Psoas muscle (tissue), 8 donors: ENCODE results near the gene ZMAT3. TPM values are rescaled to one million over a fixed set of nuclear protein-coding genes. Genes with fewer than 3 reads are reported as not detected.

ENCODE experiments used
- ATAC-seq, 4 donors: fragments of 200-7000 bp; cut with Tn5 transposase; one replicate each; pipeline ENCODE4 v1.9.1; 2020; ENCODE audit warnings: moderate library complexity in 3 of 4, mild to moderate bottlenecking in 2 of 4
- DNase-seq, 2 donors: peaks; one replicate each; pipeline ENCODE4 v3.0.0-alpha.2; 2020
- H3K27ac ChIP-seq: fragments of 200-600 bp; one replicate; pipeline ENCODE4 v1.8.0; 2022
- H3K27me3 ChIP-seq, 3 donors: fragments of 200-600 bp in 1 of 3; one replicate each; pipeline versions ENCODE4 v1.6.1 to v1.8.0; 2013 to 2022; ENCODE audit warnings: low read length in 2 of 3, mild to moderate bottlenecking in 2 of 3, moderate library complexity in 1 of 3; ENCODE audit not compliant: insufficient read depth in 3 of 3
- H3K36me3 ChIP-seq, 2 donors: fragments of 200-600 bp in 1 of 2; one replicate each; pipeline versions ENCODE4 v1.6.1 to v1.8.0; 2013 to 2022; ENCODE audit warnings: low read depth in 1 of 2, mild to moderate bottlenecking in 1 of 2, moderate library complexity in 1 of 2; ENCODE audit not compliant: insufficient read depth in 1 of 2
- H3K4me1 ChIP-seq: fragments of 200-600 bp; one replicate; pipeline ENCODE4 v1.8.0; 2022
- H3K4me3 ChIP-seq: fragments of 200-600 bp; one replicate; pipeline ENCODE4 v1.8.0; 2022; ENCODE audit warnings: mild to moderate bottlenecking
- H3K9me3 ChIP-seq: fragments of 200-600 bp; one replicate; pipeline ENCODE4 v1.8.0; 2022
- WGBS, 3 donors: extraction: QIAGEN DNeasy Blood & Tissue Kit; methylation state at CpG; one replicate each; pipeline versions ENCODE4 v1.1.6 to v1.1.7; 2013; 5-methylcytosine and 5-hydroxymethylcytosine counted together
- intact Hi-C, 2 donors: fragments of 100-400 bp; cut with DNase I; formaldehyde crosslinking; loops; one replicate each; pipeline versions ENCODE4 v1.11.0 to v1.14.2; 2022
- polyA plus RNA-seq, 3 donors: library from polyadenylated mRNA; stranded (reverse); fragments of 200-250 nt; gene quantifications; one replicate each; pipeline ENCODE4 v1.2.3, GENCODE V29; 2013
- total RNA-seq, 4 donors: library from RNA; stranded (reverse); fragmentation: NEBNext Ultra II Directional in 2 of 4; extraction: Animal tissue kit (Norgen Biotek cat#: 25700) in 2 of 4; gene quantifications; one replicate each; pipeline versions ENCODE4 v1.2.1 to v1.2.4, GENCODE V29; 2021 to 2023
- TF ChIP-seq, protein P1 (sequence below): fragments of 200-600 bp; IDR thresholded peaks from one replicate; pipeline ENCODE4 v1.8.0; 2022; ENCODE audit warnings: antibody characterized with exemption
- donor health status: healthy with polysubstance abuse.
- donor health status: DM: no; HTN: no; CAD: no; lungs with moderate emphysema.
- donor health status: Bipolar disorder and iron deficiency.
- donor health status: healthy.
- donor health status: DM: yes; HTN: yes; CAD: no.
- donor health status: DM: no; HTN: no; CAD: no.
- donor health status: DM: no; HTN: no; CAD: no.
- donor health status: DM: yes; HTN: yes; CAD: no.

The ZMAT3 gene
- total and polyA plus RNA-seq, 7 donors: 2.0 to 12.7 (median 6.7) TPM

DNA sequence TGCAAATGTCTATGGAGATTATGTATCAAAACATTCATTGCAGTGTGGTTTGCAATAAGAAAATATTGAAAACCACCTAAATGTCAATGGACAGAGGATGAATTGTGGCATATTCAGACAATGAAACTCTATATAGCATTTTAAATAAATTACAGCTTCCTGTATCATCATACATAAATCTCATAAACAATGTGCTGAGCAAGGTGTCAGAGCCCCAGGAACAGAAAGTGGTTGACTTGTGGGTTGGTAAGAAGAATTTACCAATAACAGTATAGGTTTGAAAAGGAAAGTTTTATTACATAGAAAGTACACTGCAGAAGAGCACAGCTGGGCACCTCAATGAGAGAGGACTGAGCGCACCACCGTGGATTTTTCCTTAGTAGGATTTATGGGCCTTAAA, 75.2 kb downstream of the ZMAT3 start:
- Histone ChIP-seq H3K27me3 (no peaks in the 10 kb centered on the region), H3K36me3 (no peaks in the 10 kb centered on the region), H3K4me1 (no peaks in the 10 kb centered on the region), H3K9me3 (no peaks in the 10 kb centered on the region), H3K27ac (no peak overlapping the region), H3K4me3 (no peak overlapping the region)
- ATAC-seq: no peak
- DNase-seq: no peak
- TF ChIP-seq, protein P1, sequence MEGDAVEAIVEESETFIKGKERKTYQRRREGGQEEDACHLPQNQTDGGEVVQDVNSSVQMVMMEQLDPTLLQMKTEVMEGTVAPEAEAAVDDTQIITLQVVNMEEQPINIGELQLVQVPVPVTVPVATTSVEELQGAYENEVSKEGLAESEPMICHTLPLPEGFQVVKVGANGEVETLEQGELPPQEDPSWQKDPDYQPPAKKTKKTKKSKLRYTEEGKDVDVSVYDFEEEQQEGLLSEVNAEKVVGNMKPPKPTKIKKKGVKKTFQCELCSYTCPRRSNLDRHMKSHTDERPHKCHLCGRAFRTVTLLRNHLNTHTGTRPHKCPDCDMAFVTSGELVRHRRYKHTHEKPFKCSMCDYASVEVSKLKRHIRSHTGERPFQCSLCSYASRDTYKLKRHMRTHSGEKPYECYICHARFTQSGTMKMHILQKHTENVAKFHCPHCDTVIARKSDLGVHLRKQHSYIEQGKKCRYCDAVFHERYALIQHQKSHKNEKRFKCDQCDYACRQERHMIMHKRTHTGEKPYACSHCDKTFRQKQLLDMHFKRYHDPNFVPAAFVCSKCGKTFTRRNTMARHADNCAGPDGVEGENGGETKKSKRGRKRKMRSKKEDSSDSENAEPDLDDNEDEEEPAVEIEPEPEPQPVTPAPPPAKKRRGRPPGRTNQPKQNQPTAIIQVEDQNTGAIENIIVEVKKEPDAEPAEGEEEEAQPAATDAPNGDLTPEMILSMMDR: no peak
- 47 to 62% (median 61%) methylated on average over 2 of the region's 2 CpGs for WGBS, 3 donors
- intact Hi-C loops: no loop called here

- H3K27ac ChIP-seq: no peak overlapping the region
- ATAC-seq (no peak), DNase-seq (no peak)
- TF ChIP-seq, protein P1: no peak
- peaks cover 33% of the 10 kb centered on the region for H3K9me3 ChIP-seq
- 91 to 93% (median 93%) methylated on average over 3 of the region's 3 CpGs for WGBS, 3 donors
- peaks cover 0 to 2% (median 0%) of the 10 kb centered on the region in 3 donors for H3K27me3 ChIP-seq
- intact Hi-C loops: no loop called here
- H3K4me1 ChIP-seq: no peaks in the 10 kb centered on the region
- H3K36me3 ChIP-seq: no peaks in the 10 kb centered on the region
- no peak overlapping the region for H3K4me3 ChIP-seq
These were observed 81.3 kb downstream of the ZMAT3 start for GRCh38 chr3:178990293-178990692.

DNA sequence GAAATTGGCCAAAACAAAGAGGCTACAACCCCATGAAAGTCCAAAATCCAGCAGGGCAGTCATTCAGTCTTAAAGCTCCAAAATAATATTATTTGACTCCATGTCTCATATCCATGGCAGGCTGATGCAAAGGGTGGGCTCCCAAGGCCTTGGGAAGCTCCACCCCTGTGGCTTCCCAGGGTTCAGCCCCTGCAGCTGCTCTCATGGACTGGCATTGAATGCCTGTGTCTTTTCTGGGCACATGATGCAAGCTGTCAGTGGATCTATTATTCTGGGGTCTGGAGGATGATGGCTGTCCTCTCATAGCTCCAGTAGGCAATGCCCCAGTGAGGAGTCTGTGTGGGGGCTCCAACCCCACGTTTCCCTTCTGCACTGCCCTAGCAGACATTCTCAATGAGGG, 81.8 kb downstream of the ZMAT3 start:
- TF ChIP-seq, protein P1: no peak
- Histone ChIP-seq H3K4me1 (no peaks in the 10 kb centered on the region), H3K9me3 (peaks cover 33% of the 10 kb centered on the region), H3K4me3 (no peak overlapping the region), H3K27me3 (peaks cover 0 to 2% (median 0%) of the 10 kb centered on the region in 3 donors), H3K36me3 (no peaks in the 10 kb centered on the region), H3K27ac (no peak overlapping the region)
- intact Hi-C loops: no loop called here
- DNase-seq (no peak), ATAC-seq (no peak)
- WGBS, 3 donors: 26 to 80% (median 43%) methylated on average over 1 of the region's 1 CpG

DNA sequence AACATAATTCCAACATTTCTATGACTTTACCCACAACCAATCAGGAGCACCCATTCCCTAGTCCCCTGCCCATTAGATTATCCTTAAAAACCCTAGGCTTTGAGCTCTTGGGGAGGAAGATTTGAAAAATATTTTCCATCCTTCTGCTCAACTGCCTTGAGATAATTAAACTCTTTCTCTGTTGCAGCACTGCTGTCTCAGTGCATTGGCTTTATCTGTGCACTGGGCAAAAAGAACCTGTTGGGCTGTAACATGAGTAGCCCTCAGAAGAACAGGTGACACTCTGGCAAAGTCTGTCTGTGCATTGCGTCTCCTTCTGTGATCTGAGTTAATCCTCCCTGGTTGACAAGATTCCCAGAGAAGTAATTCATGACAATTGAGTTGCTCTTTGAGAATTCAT, 83.9 kb downstream of the ZMAT3 start:
- no peak for ATAC-seq
- H3K27me3 ChIP-seq: peaks cover 0 to 2% (median 0%) of the 10 kb centered on the region in 3 donors
- peaks cover 33% of the 10 kb centered on the region for H3K9me3 ChIP-seq

GRCh38 chr3:178986456-178986855, 85.2 kb downstream of the ZMAT3 start:
- no peaks in the 10 kb centered on the region for H3K36me3 ChIP-seq
- 17 to 26% (median 21%) methylated on average over 2 of the region's 2 CpGs for whole genome bisulfite sequencing, 3 donors
- H3K9me3 ChIP-seq: peaks cover 33% of the 10 kb centered on the region
- TF ChIP-seq, protein P1: no peak
- H3K4me3 ChIP-seq: no peak overlapping the region
- H3K27ac ChIP-seq: no peak overlapping the region
- intact Hi-C loops: no loop called here
- no peaks in the 10 kb centered on the region for H3K4me1 ChIP-seq
- peaks cover 0 to 2% (median 0%) of the 10 kb centered on the region in 3 donors for H3K27me3 ChIP-seq
- no peak for ATAC-seq
- no peak for DNase-seq

More for the DNA sequence above, 83.9 kb downstream of the ZMAT3 start:
- 29 to 46% (median 41%) methylated on average over 1 of the region's 1 CpG for WGBS, 3 donors
- intact Hi-C loops: no loop called here
- no peaks in the 10 kb centered on the region for H3K36me3 ChIP-seq
- no peaks in the 10 kb centered on the region for H3K4me1 ChIP-seq
- TF ChIP-seq, protein P1: no peak
- H3K4me3 ChIP-seq: no peak overlapping the region
- no peak for DNase-seq
- H3K27ac ChIP-seq: no peak overlapping the region
